Measurements from ENCODE around the gene SLC5A8. TPM values are rescaled to one million over a fixed set of nuclear protein-coding genes. Genes with fewer than 3 reads are reported as not detected.

SLC5A8 gene, protein sequence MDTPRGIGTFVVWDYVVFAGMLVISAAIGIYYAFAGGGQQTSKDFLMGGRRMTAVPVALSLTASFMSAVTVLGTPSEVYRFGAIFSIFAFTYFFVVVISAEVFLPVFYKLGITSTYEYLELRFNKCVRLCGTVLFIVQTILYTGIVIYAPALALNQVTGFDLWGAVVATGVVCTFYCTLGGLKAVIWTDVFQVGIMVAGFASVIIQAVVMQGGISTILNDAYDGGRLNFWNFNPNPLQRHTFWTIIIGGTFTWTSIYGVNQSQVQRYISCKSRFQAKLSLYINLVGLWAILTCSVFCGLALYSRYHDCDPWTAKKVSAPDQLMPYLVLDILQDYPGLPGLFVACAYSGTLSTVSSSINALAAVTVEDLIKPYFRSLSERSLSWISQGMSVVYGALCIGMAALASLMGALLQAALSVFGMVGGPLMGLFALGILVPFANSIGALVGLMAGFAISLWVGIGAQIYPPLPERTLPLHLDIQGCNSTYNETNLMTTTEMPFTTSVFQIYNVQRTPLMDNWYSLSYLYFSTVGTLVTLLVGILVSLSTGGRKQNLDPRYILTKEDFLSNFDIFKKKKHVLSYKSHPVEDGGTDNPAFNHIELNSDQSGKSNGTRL
- not detected for polyA plus RNA-seq (2013, experiment 1 of 2)
- polyA plus RNA-seq (2013, experiment 2 of 2): not detected

DNA sequence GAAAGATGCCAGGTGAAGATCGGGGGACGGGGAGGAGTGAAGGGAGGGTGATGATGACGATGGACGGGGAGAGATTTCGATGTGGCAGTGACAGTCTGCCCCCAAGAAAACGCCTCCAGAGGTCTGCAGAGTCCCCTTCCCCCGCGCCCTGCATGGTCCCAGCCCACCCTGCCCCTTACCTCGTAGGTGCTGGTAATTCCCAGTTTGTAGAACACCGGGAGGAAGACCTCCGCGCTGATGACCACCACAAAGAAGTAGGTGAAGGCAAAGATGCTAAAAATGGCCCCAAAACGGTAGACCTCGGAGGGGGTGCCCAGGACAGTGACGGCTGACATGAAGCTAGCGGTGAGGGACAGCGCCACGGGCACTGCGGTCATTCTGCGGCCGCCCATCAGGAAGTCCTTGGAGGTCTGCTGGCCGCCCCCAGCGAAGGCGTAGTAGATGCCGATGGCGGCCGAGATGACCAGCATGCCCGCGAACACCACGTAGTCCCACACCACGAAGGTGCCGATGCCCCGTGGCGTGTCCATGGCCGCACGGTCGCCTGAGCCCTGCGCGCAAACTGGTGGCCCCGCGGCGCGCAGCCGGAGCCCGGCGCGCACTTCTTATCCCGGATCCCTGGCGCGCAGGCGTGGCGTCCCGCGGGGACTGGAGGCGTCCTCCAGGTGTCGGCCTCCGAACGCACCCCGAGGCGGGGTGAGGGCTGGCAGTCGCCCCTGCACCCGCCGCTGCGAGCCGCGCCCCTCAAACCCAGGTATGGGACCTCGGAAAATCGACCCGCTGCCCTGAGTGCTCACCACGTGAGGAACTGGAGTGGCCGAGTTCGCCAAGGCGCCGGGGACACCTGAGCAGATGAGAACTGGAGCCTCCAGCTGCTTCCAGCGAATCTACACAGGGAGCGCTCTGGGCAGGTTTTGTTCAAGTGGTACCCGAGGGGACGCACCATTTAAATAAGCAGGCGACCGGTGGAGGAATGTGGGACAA is at the start of gene SLC5A8:
TSS of gene SLC5A8 (minus strand) at position 920 of the 984 bp plus-strand sequence. CDS start at position 530, 390 bp downstream.
- Histone ChIP-seq H3K27me3 (ENCODE audit: insufficient read depth, low read length) (peaks cover 48% of the 10 kb centered on the region), H3K9me3 (ENCODE audit: insufficient read depth, low read depth, low read length) (peaks cover 1% of the 10 kb centered on the region; the same call in 1 of the 2 replicates), H3K9ac (ENCODE audit: low read depth, low read length) (peak within 1 kb of the TSS; percentile 30; the same call in 1 of the 2 replicates), H3K4me3 (ENCODE audit: low read length) (peak within 1 kb of the TSS; percentile 62), H3K27ac (ENCODE audit: low read depth, low read length) (no peak within 1 kb of the TSS), H3K4me1 (ENCODE audit: insufficient read depth, low read length) (peaks cover 3% of the 10 kb centered on the region; the same call in 1 of the 2 replicates), H3K36me3 (ENCODE audit: insufficient read depth, low read length) (no peaks in the 10 kb centered on the region)
- 14% methylated on average over 80 of the region's 80 CpGs for WGBS

DNA sequence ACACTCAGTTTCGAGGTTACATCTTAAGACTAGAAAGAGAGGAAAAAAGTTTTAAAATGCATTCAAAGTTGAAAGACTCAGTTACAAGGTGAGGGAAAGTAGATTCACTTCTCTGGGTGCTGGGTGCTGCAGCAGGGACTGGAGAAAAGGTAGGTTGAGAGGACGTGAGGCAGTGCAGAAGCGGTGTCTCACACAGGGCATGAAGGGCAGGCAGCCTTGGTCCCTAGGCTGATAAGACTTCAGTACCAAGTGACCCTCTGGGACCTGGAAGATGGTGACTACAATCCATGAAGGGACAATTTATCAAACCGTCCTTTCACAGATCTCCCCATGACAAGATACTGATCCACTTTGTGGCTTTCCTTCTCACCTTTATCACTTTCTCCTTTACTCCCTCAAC is 47.3 kb upstream of the SLC5A8 start:
- no peak overlapping the region for H3K9ac ChIP-seq (ENCODE audit: low read depth, low read length)

DNA sequence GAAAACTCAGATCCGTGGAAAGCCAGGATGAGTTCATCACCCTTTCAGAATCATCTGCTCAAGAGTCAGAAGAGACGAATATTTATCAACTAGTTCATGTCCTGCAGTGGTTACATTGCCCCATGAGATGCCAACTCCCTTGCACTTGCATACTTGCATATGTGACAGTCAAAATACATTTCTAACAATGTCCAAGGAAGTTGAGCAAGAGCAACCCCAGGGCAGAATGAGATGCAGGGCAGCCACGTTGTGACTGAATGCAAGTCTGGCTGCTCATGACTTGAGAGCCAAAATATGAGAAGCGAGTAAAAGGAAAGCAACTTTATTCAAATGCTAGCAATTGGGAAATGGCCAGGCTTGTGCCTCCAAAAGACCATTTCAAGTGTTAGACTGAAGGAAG is 46.2 kb upstream of the SLC5A8 start:
- no peaks in the 10 kb centered on the region for H3K27me3 ChIP-seq (ENCODE audit: insufficient read depth, low read length)
- 73% methylated on average over 4 of the region's 4 CpGs for WGBS
- no peak overlapping the region for H3K27ac ChIP-seq (ENCODE audit: low read depth, low read length)
- no peaks in the 10 kb centered on the region for H3K4me1 ChIP-seq (ENCODE audit: insufficient read depth, low read length)
- H3K36me3 ChIP-seq (ENCODE audit: insufficient read depth, low read length): no peaks in the 10 kb centered on the region
- no peak overlapping the region for H3K9ac ChIP-seq (ENCODE audit: low read depth, low read length)
- no peaks in the 10 kb centered on the region; the same call in 1 of the 2 replicates for H3K9me3 ChIP-seq (ENCODE audit: insufficient read depth, low read depth, low read length)
- H3K4me3 ChIP-seq (ENCODE audit: low read length): no peak overlapping the region

More for the DNA sequence above, 47.3 kb upstream of the SLC5A8 start:
- Histone ChIP-seq H3K36me3 (ENCODE audit: insufficient read depth, low read length) (no peaks in the 10 kb centered on the region), H3K4me1 (ENCODE audit: insufficient read depth, low read length) (no peaks in the 10 kb centered on the region), H3K27me3 (ENCODE audit: insufficient read depth, low read length) (no peaks in the 10 kb centered on the region), H3K9me3 (ENCODE audit: insufficient read depth, low read depth, low read length) (no peaks in the 10 kb centered on the region; the same call in 1 of the 2 replicates), H3K27ac (ENCODE audit: low read depth, low read length) (no peak overlapping the region), H3K4me3 (ENCODE audit: low read length) (no peak overlapping the region)
- 88% methylated on average over 4 of the region's 4 CpGs for WGBS

DNA sequence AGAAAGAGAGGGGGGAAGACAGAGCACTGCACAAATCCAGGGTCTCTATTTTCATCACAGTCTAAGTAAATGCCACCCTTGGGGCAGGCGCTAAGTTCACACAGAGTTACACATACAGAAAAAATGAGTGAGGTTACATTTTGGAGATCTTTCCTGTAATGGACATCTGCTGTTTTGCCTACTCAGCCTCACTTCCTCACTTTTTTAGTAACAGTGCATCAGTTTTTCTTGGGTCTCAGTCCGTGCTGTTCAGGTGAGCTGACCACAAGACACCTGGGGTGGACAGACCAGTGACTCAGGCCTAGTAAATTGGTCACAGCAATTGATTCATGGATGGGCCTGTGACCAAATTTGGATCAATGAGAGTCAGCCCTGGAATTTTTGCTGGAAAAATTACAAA is 33.6 kb upstream of the SLC5A8 start:
- 90% methylated on average over 2 of the region's 2 CpGs for WGBS
- H3K27ac ChIP-seq (ENCODE audit: low read depth, low read length): no peak overlapping the region
- H3K9ac ChIP-seq (ENCODE audit: low read depth, low read length): no peak overlapping the region
- H3K36me3 ChIP-seq (ENCODE audit: insufficient read depth, low read length): no peaks in the 10 kb centered on the region
- H3K4me1 ChIP-seq (ENCODE audit: insufficient read depth, low read length): no peaks in the 10 kb centered on the region
- H3K27me3 ChIP-seq (ENCODE audit: insufficient read depth, low read length): no peaks in the 10 kb centered on the region
- H3K4me3 ChIP-seq (ENCODE audit: low read length): no peak overlapping the region
- H3K9me3 ChIP-seq (ENCODE audit: insufficient read depth, low read depth, low read length): no peaks in the 10 kb centered on the region

DNA sequence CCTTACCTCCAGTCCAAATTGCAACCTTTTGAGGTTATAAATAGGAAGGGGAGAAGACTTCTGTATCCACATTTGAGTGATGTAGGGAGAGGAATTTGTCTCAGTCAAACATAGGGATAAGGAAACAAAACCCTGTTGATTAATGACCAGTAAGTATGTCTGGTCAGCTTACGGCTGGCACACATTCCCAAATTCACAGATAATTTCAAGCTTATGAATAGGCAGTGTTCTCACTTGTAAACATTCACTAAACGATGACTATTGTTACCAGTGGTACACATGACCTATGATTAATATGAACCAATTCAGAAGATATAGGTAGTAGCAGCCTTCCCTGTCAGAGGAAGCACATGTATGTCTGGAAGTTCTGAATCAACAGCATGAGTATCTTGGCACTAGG is 33.0 kb upstream of the SLC5A8 start:
- no peak overlapping the region for H3K4me3 ChIP-seq (ENCODE audit: low read length)
- 95% methylated on average over 2 of the region's 2 CpGs for WGBS
- no peaks in the 10 kb centered on the region for H3K4me1 ChIP-seq (ENCODE audit: insufficient read depth, low read length)
- no peak overlapping the region for H3K9ac ChIP-seq (ENCODE audit: low read depth, low read length)
- no peak overlapping the region for H3K27ac ChIP-seq (ENCODE audit: low read depth, low read length)
- H3K9me3 ChIP-seq (ENCODE audit: insufficient read depth, low read depth, low read length): no peaks in the 10 kb centered on the region
- no peaks in the 10 kb centered on the region for H3K27me3 ChIP-seq (ENCODE audit: insufficient read depth, low read length)
- H3K36me3 ChIP-seq (ENCODE audit: insufficient read depth, low read length): no peaks in the 10 kb centered on the region

DNA sequence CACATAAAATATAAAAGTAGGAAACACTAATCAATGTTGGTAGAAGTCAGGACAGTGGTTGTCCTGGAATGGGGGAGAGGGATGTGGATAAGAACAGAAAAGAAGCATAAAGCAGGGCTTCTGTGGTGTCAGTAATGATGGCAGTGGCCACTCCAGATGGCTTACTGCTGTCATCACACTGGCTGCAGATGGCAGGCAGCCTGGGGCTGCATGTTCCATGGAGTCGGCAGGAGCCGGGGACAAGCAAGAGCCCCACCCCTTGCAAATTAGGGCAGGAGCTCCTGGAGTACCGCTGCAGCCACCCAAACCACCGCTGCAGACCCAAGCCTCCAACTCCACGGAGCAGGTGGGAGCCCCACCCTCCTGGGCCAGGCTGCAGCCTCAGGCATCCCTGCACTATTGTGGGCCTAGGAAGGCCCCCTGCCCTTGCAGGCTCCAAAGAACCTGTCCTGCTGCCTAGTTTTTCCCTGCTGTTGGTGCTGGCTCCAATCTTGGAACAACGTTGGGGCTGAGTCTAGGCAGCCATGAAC is 28.8 kb upstream of the SLC5A8 start:
- Histone ChIP-seq H3K4me1 (ENCODE audit: insufficient read depth, low read length) (no peaks in the 10 kb centered on the region), H3K36me3 (ENCODE audit: insufficient read depth, low read length) (no peaks in the 10 kb centered on the region), H3K27ac (ENCODE audit: low read depth, low read length) (no peak overlapping the region), H3K9ac (ENCODE audit: low read depth, low read length) (no peak overlapping the region), H3K9me3 (ENCODE audit: insufficient read depth, low read depth, low read length) (no peaks in the 10 kb centered on the region), H3K27me3 (ENCODE audit: insufficient read depth, low read length) (no peaks in the 10 kb centered on the region), H3K4me3 (ENCODE audit: low read length) (no peak overlapping the region)
- WGBS: 84% methylated on average over 6 of the region's 6 CpGs

DNA sequence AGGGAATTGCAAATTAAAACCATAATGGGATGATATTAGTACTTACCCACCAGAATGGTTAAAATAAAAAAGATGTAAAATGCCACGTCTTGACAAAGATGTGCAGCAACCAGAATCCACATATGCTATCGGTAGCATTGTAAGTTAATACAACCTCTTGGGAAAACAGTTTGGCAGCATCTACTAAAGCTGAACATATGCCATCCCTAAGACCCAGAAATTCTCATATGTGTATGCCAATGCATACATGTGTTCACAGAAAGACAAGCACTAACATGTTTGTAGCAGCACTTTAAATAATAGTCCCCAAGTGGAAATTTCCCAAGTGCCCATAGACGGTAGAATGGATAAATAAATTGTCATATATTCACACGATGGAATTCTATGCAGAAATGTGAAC is 28.3 kb upstream of the SLC5A8 start:
- H3K9me3 ChIP-seq (ENCODE audit: insufficient read depth, low read depth, low read length): no peaks in the 10 kb centered on the region
- 93% methylated on average over 2 of the region's 4 CpGs for WGBS
- no peaks in the 10 kb centered on the region for H3K36me3 ChIP-seq (ENCODE audit: insufficient read depth, low read length)
- no peaks in the 10 kb centered on the region for H3K27me3 ChIP-seq (ENCODE audit: insufficient read depth, low read length)
- no peak overlapping the region for H3K9ac ChIP-seq (ENCODE audit: low read depth, low read length)
- H3K4me1 ChIP-seq (ENCODE audit: insufficient read depth, low read length): no peaks in the 10 kb centered on the region
- no peak overlapping the region for H3K4me3 ChIP-seq (ENCODE audit: low read length)
- no peak overlapping the region for H3K27ac ChIP-seq (ENCODE audit: low read depth, low read length)

DNA sequence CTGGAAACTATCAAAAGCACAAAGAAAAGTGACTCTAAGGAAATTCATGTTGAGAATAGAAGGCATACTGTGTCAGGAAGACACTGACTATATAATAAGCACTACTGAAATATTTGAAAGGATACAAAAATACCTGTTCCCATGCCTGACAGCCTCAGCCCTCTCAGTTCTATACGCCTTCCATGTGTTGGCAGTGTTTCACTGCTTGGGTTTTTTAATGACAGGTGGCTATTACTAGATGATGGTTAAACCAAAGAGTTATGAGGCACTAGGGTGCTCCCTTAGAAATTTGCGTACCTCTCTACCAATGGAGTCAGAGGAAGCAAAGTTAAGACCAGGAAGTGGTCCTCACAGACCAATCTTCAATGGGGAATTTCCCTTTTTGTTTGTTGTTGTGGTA is 25.6 kb upstream of the SLC5A8 start:
- no peaks in the 10 kb centered on the region for H3K36me3 ChIP-seq (ENCODE audit: insufficient read depth, low read length)
- no peak overlapping the region for H3K27ac ChIP-seq (ENCODE audit: low read depth, low read length)
- no peaks in the 10 kb centered on the region for H3K9me3 ChIP-seq (ENCODE audit: insufficient read depth, low read depth, low read length)
- no peak overlapping the region for H3K9ac ChIP-seq (ENCODE audit: low read depth, low read length)
- 98% methylated on average over 2 of the region's 2 CpGs for WGBS
- H3K4me1 ChIP-seq (ENCODE audit: insufficient read depth, low read length): no peaks in the 10 kb centered on the region
- H3K4me3 ChIP-seq (ENCODE audit: low read length): no peak overlapping the region
- H3K27me3 ChIP-seq (ENCODE audit: insufficient read depth, low read length): no peaks in the 10 kb centered on the region

DNA sequence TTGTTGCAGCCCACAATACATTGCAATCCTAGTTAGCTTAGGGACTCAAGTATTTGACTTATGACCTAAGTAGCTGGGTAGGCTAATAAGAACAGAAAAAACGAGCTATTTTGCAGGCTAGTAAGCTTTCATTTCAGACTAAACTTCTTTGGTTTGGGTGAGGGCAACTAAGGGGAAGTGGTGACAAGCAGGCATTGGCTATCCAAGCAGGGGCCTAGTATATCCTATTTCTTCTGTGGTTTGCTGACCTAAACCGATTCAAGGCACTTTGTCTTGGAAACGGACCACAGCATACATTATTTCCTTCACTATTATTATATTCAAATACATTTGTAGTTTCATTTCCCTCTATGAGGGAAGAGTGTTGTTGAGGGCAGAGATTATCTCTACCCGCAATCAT is 21.6 kb upstream of the SLC5A8 start:
- Histone ChIP-seq H3K4me3 (ENCODE audit: low read length) (no peak overlapping the region), H3K4me1 (ENCODE audit: insufficient read depth, low read length) (no peaks in the 10 kb centered on the region), H3K9ac (ENCODE audit: low read depth, low read length) (no peak overlapping the region), H3K36me3 (ENCODE audit: insufficient read depth, low read length) (no peaks in the 10 kb centered on the region), H3K9me3 (ENCODE audit: insufficient read depth, low read depth, low read length) (no peaks in the 10 kb centered on the region), H3K27me3 (ENCODE audit: insufficient read depth, low read length) (no peaks in the 10 kb centered on the region), H3K27ac (ENCODE audit: low read depth, low read length) (no peak overlapping the region)
- WGBS: 94% methylated on average over 3 of the region's 4 CpGs

DNA sequence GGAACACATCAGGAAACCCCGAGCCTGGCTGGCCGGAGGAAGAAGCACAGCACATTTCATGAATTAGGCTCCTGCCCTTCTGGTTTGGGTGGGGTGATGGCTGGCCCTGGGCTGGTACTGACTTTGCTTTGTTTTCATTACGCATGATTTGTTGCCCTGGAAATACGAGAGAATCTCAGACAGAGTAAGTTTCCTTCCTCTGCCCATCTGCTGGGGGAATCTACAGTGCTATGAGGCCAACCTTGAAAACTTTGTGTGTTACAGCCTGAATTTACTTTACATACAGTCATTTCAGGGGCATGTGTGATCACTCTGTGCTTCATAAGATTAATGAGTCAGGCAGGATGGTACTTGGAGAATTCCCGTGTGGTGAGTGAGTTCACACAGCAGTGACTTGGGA is 20.5 kb upstream of the SLC5A8 start:
- H3K27me3 ChIP-seq (ENCODE audit: insufficient read depth, low read length): no peaks in the 10 kb centered on the region
- H3K36me3 ChIP-seq (ENCODE audit: insufficient read depth, low read length): no peaks in the 10 kb centered on the region
- no peak overlapping the region for H3K4me3 ChIP-seq (ENCODE audit: low read length)
- H3K4me1 ChIP-seq (ENCODE audit: insufficient read depth, low read length): no peaks in the 10 kb centered on the region
- H3K9me3 ChIP-seq (ENCODE audit: insufficient read depth, low read depth, low read length): no peaks in the 10 kb centered on the region
- no peak overlapping the region for H3K9ac ChIP-seq (ENCODE audit: low read depth, low read length)
- 92% methylated on average over 5 of the region's 5 CpGs for WGBS
- no peak overlapping the region for H3K27ac ChIP-seq (ENCODE audit: low read depth, low read length)
